Measurements from ENCODE around the gene ACVR2A.

The ACVR2A gene

GRCh38 chr2:147927053-147927588 is 82.3 kb downstream of the ACVR2A start:
- no peak for DNase-seq

- DNase-seq: no peak
These were observed 89.1 kb downstream of the ACVR2A start for GRCh38 chr2:147933931-147934330.

GRCh38 chr2:147934881-147935620 is 90.2 kb downstream of the ACVR2A start:
- no peak for DNase-seq

DNA sequence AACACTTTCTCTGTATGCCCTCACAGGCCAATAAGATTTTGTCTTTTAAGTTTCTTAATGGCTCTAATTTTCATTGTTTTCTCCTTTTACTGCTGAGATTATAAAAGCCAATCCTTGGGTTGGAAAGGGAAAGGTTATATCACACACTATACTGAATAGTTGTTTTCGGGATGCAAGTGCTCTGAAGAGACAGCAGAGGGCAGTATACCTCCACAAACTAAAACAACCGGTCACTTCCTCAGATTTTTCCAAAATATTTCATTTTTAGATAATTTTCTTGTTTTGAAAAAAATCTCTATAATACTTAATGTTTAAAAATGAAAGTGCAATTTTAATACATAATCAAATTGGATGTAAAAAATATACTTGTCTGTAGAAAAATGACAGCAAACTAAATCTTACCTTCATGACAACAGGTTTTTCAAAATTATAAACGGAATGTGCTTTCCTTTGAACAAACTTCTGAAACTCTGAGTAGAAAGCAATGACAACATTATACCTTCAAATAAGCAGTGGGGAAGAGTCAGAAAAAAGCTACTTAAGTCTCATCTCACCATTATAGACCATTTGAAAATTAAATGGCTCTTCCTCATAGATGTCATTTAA is 93.0 kb downstream of the ACVR2A start:
- DNase-seq: peak; percentile 54

- DNase-seq: no peak
These were observed 94.5 kb downstream of the ACVR2A start for GRCh38 chr2:147939313-147939712.

- no peak for DNase-seq
These were observed 100.8 kb downstream of the ACVR2A start for GRCh38 chr2:147945660-147946059.

GRCh38 chr2:147952118-147952517 is 107.3 kb downstream of the ACVR2A start:
- DNase-seq: no peak

DNA sequence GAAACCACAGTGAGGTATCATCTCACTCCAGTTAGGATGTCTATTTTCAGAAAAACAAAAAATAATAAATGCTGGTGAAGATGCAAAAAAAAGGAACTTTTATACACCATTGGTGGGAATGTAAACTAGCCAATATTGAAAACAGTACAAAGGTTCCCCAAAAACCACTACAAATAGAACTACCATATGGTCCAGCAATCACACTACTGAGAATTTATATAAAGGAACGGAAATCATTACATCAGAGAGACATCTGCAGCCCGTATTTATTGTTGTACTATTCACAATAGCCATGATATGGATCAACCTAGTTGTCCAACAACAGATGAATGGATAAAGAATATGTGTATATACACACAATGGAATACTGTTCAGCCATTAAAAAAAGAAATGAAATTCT is 123.7 kb downstream of the ACVR2A start:
- DNase-seq: no peak

DNA sequence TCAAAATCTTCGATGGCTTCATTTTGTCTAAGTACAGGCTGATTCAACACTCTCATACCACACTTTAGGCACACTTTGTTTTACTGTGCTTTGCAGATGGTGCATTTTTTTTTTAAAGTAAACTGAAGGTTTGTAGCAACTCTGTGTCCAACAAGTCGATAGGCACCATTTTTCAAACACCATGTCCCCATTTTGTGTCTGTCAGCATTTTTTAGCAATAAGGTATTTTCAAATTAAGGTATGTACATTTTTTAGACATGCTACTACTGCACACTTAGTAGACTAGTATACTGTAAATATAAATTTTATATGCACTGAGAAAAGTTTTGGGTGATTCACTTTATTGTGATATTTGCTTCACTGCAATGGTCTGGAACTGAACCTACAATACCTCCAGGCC is 131.3 kb downstream of the ACVR2A start:
- DNase-seq: no peak

GRCh38 chr2:147977679-147978078 is 132.8 kb downstream of the ACVR2A start:
- DNase-seq: no peak
